Upper lobe of left lung (tissue), 4 donors: ENCODE data around the gene ABHD17C.

Source experiments
- CTCF ChIP-seq, 6 experiments: fragments of 450-650 bp in 4 of 6; fragments of 200-600 bp in 2 of 6; sonication (generic) in 2 of 6; IDR thresholded peaks; one replicate each; pipeline ENCODE4 v1.5.1; 2016 to 2019; ENCODE audit warnings: antibody characterized with exemption in 6 of 6
- POLR2AphosphoS5 ChIP-seq, 2 donors: sonication (generic); formaldehyde crosslinking; IDR thresholded peaks; one replicate each; pipeline ENCODE4 v1.5.1; 2017; ENCODE audit warnings: antibody characterized with exemption in 2 of 2

GRCh38 chr15:80710635-80711554, 15.8 kb downstream of the ABHD17C start:
- TF ChIP-seq CTCF (IDR thresholded peaks at IDR 0.05) (no peak), POLR2AphosphoS5 (IDR thresholded peaks at IDR 0.05) (no peak)
